ENCODE data around the gene SRGAP3. TPM values are rescaled to one million over a fixed set of nuclear protein-coding genes. Genes with fewer than 3 reads are reported as not detected.

Gene SRGAP3
- total and polyA plus RNA-seq, 2 experiments from 2014 or later: 0.89 to 1.7 TPM

GRCh38 chr3:9147215-9147895 lies 102.1 kb downstream of the SRGAP3 start:
- H2AFZ ChIP-seq: no peak overlapping the region

GRCh38 chr3:9146367-9147071 lies 102.9 kb downstream of the SRGAP3 start:
- Histone ChIP-seq H3K4me2 (ENCODE audit: unreplicated experiment) (no peak overlapping the region), H3K9ac (no peak overlapping the region), H3F3A (ENCODE audit: insufficient read depth) (no peaks in the 10 kb centered on the region), H3K4me3 (no peak overlapping the region), H4K20me1 (ENCODE audit: insufficient read depth) (no peaks in the 10 kb centered on the region), H3K79me2 (ENCODE audit: insufficient read depth) (no peaks in the 10 kb centered on the region), H3K9me2 (ENCODE audit: insufficient read depth) (no peaks in the 10 kb centered on the region), H3K27me3 (replicated peaks; ENCODE audit: insufficient read depth) (no peaks in the 10 kb centered on the region), H2AFZ (no peak overlapping the region), H3K9me3 (ENCODE audit: low read depth) (no peaks in the 10 kb centered on the region), H3K4me1 (ENCODE audit: insufficient read depth) (no peaks in the 10 kb centered on the region), H3K27ac (no peak overlapping the region), H3K36me3 (ENCODE audit: low read depth) (no peaks in the 10 kb centered on the region)
- in situ Hi-C loops (cut with MboI): no loop called here
- DNase-seq: no peak
- 77 to 78% methylated on average over 11 of the region's 11 CpGs for WGBS, 2 experiments (ENCODE audit: low coverage in 1 of 2, low lambda C conversion rate in 2 of 2, missing lambda C conversion rate in 2 of 2)
- TF ChIP-seq EZH2 (IDR thresholded peaks at IDR 0.05; ENCODE audit: insufficient read depth, poor library complexity, severe bottlenecking): no peak
- no peak for TF ChIP-seq EZH2phosphoT487 (IDR thresholded peaks at IDR 0.05; ENCODE audit: insufficient read depth, low read depth)

More at GRCh38 chr3:9147215-9147895, 102.1 kb downstream of the SRGAP3 start:
- DNase-seq: peak; percentile 8
- Histone ChIP-seq H3K4me2 (ENCODE audit: unreplicated experiment) (no peak overlapping the region), H3K4me1 (ENCODE audit: insufficient read depth) (no peaks in the 10 kb centered on the region), H3K27me3 (replicated peaks; ENCODE audit: insufficient read depth) (no peaks in the 10 kb centered on the region), H3K9ac (no peak overlapping the region), H3K9me3 (ENCODE audit: low read depth) (no peaks in the 10 kb centered on the region), H4K20me1 (ENCODE audit: insufficient read depth) (no peaks in the 10 kb centered on the region), H3K4me3 (no peak overlapping the region), H3K27ac (no peak overlapping the region), H3K79me2 (ENCODE audit: insufficient read depth) (no peaks in the 10 kb centered on the region), H3K36me3 (ENCODE audit: low read depth) (no peaks in the 10 kb centered on the region), H3K9me2 (ENCODE audit: insufficient read depth) (no peaks in the 10 kb centered on the region), H3F3A (ENCODE audit: insufficient read depth) (no peaks in the 10 kb centered on the region)
- no peak for TF ChIP-seq EZH2phosphoT487 (IDR thresholded peaks at IDR 0.05; ENCODE audit: insufficient read depth, low read depth)
- TF ChIP-seq EZH2 (IDR thresholded peaks at IDR 0.05; ENCODE audit: insufficient read depth, poor library complexity, severe bottlenecking): no peak
- in situ Hi-C loops (cut with MboI): no loop called here
- WGBS, 2 experiments (ENCODE audit: low coverage in 1 of 2, low lambda C conversion rate in 2 of 2, missing lambda C conversion rate in 2 of 2): 41 to 48% methylated on average over 7 to 8 of the region's 8 CpGs

GRCh38 chr3:9143184-9143583 lies 106.3 kb downstream of the SRGAP3 start:
- H3K79me2 ChIP-seq (ENCODE audit: insufficient read depth): no peaks in the 10 kb centered on the region
- TF ChIP-seq EZH2phosphoT487 (IDR thresholded peaks at IDR 0.05; ENCODE audit: insufficient read depth, low read depth) (no peak), EZH2 (IDR thresholded peaks at IDR 0.05; ENCODE audit: insufficient read depth, poor library complexity, severe bottlenecking) (no peak)
- H3K4me1 ChIP-seq (ENCODE audit: insufficient read depth): no peaks in the 10 kb centered on the region
- H2AFZ ChIP-seq: no peak overlapping the region
- no peak overlapping the region for H3K27ac ChIP-seq
- H3K9me3 ChIP-seq (ENCODE audit: low read depth): no peaks in the 10 kb centered on the region
- H3K9me2 ChIP-seq (ENCODE audit: insufficient read depth): no peaks in the 10 kb centered on the region
- no peak overlapping the region for H3K4me2 ChIP-seq (ENCODE audit: unreplicated experiment)
- no peaks in the 10 kb centered on the region for H3K36me3 ChIP-seq (ENCODE audit: low read depth)
- H3K27me3 ChIP-seq (replicated peaks; ENCODE audit: insufficient read depth): no peaks in the 10 kb centered on the region
- H4K20me1 ChIP-seq (ENCODE audit: insufficient read depth): no peaks in the 10 kb centered on the region
- H3K9ac ChIP-seq: no peak overlapping the region
- H3K4me3 ChIP-seq: no peak overlapping the region
- no peaks in the 10 kb centered on the region for H3F3A ChIP-seq (ENCODE audit: insufficient read depth)
- in situ Hi-C loops (cut with MboI): no loop called here
- no peak for DNase-seq
- 81 to 82% methylated on average over 2 of the region's 2 CpGs for WGBS, 2 experiments (ENCODE audit: low coverage in 1 of 2, low lambda C conversion rate in 2 of 2, missing lambda C conversion rate in 2 of 2)

- Histone ChIP-seq H4K20me1 (ENCODE audit: insufficient read depth) (no peaks in the 10 kb centered on the region), H3K4me3 (no peak overlapping the region), H2AFZ (no peak overlapping the region), H3K9me2 (ENCODE audit: insufficient read depth) (no peaks in the 10 kb centered on the region), H3K4me1 (ENCODE audit: insufficient read depth) (no peaks in the 10 kb centered on the region), H3K36me3 (ENCODE audit: low read depth) (no peaks in the 10 kb centered on the region), H3K27me3 (replicated peaks; ENCODE audit: insufficient read depth) (no peaks in the 10 kb centered on the region), H3K9me3 (ENCODE audit: low read depth) (no peaks in the 10 kb centered on the region), H3K9ac (no peak overlapping the region), H3K4me2 (ENCODE audit: unreplicated experiment) (no peak overlapping the region), H3F3A (ENCODE audit: insufficient read depth) (no peaks in the 10 kb centered on the region), H3K27ac (no peak overlapping the region), H3K79me2 (ENCODE audit: insufficient read depth) (no peaks in the 10 kb centered on the region)
- in situ Hi-C loops (cut with MboI): no loop called here
- 24 to 33% methylated on average over 4 of the region's 4 CpGs for WGBS, 2 experiments (ENCODE audit: low coverage in 1 of 2, low lambda C conversion rate in 2 of 2, missing lambda C conversion rate in 2 of 2)
- DNase-seq: no peak
- no peak for TF ChIP-seq EZH2 (IDR thresholded peaks at IDR 0.05; ENCODE audit: insufficient read depth, poor library complexity, severe bottlenecking)
- TF ChIP-seq EZH2phosphoT487 (IDR thresholded peaks at IDR 0.05; ENCODE audit: insufficient read depth, low read depth): no peak
Observed at GRCh38 chr3:9142362-9142761, 107.1 kb downstream of the SRGAP3 start.
